Right lobe of liver (tissue), 6 donors: ENCODE data around the gene TASOR. TPM values are rescaled to one million over a fixed set of nuclear protein-coding genes. Genes with fewer than 3 reads are reported as not detected.

Experiments
- ATAC-seq, 4 donors: fragments of 200-7000 bp; cut with Tn5 transposase; one replicate each; pipeline ENCODE4 v1.9.1; 2020; ENCODE audit warnings: mild to moderate bottlenecking in 4 of 4, moderate library complexity in 4 of 4
- DNase-seq, 3 donors: peaks; one replicate each; pipeline ENCODE4 v3.0.0-alpha.2; 2020
- H3K27ac ChIP-seq, 3 donors: fragments of 200-600 bp; one replicate each; pipeline ENCODE4 v1.8.0; 2022
- H3K27me3 ChIP-seq, 2 donors: fragments of 200-600 bp; one replicate each; pipeline ENCODE4 v1.8.0; 2022
- H3K36me3 ChIP-seq, 4 donors: fragments of 200-600 bp; sonication (generic) in 1 of 4; one replicate each; pipeline versions ENCODE4 v1.5.1 to v1.8.0; 2017 to 2022; ENCODE audit warnings: control low read depth in 1 of 4
- H3K4me1 ChIP-seq, 4 donors: fragments of 200-600 bp; sonication (generic) in 1 of 4; one replicate each; pipeline versions ENCODE4 v1.5.1 to v1.8.0; 2017 to 2022; ENCODE audit warnings: control low read depth in 1 of 4
- H3K4me3 ChIP-seq, 3 donors: fragments of 200-600 bp; one replicate each; pipeline ENCODE4 v1.8.0; 2022
- H3K9me3 ChIP-seq, 4 donors: fragments of 200-600 bp; sonication (generic) in 1 of 4; one replicate each; pipeline versions ENCODE4 v1.5.1 to v1.8.0; 2017 to 2022; ENCODE audit warnings: control low read depth in 1 of 4
- CTCF ChIP-seq, 4 donors: fragments of 200-600 bp in 3 of 4; fragments of 450-650 bp in 1 of 4; IDR thresholded peaks; one replicate each; pipeline versions ENCODE4 v1.5.1 to v1.8.0; 2016 to 2022; ENCODE audit warnings: antibody characterized with exemption in 4 of 4, mild to moderate bottlenecking in 2 of 4
- POLR2A ChIP-seq: fragments of 450-650 bp; IDR thresholded peaks from one replicate; pipeline ENCODE4 v1.6.1; 2017; ENCODE audit warnings: antibody characterized with exemption, mild to moderate bottlenecking
- WGBS: methylation state at CpG from one replicate; pipeline ENCODE4 v1.1.6; 2018; ENCODE audit warnings: low coverage, low lambda C conversion rate; ENCODE audit not compliant: insufficient coverage; ENCODE audit errors: missing lambda C conversion rate; 5-methylcytosine and 5-hydroxymethylcytosine counted together
- intact Hi-C, 2 donors: fragments of 100-400 bp; cut with DNase I; formaldehyde crosslinking; loops; one replicate each; pipeline versions ENCODE4 v1.11.2 to v1.14.1; 2022
- long read RNA-seq: library from polyadenylated mRNA; unstranded; transcript quantifications from one replicate; pipeline ENCODE4 v2.0.0, GENCODE V29; 2019
- total RNA-seq, 6 experiments: library from RNA; depleted of rRNA in 2 of 6; stranded (reverse); fragments of >200 nt in 2 of 6; fragmentation: NEBNext Ultra II Directional in 3 of 6; extraction: Animal tissue kit (Norgen Biotek cat#: 25700) in 3 of 6; gene quantifications; one replicate each; pipeline versions ENCODE4 v1.1.0 to v1.2.4, GENCODE V29; 2016 to 2023
- donor health status: DM: no; HTN: yes; CAD: no.
- donor health status: DM: no; HTN: no; CAD: no.
- donor health status: DM: no; HTN: no; CAD: no.
- donor health status: DM: no; HTN: yes; CAD: no.
- donor health status: DM: no; HTN: yes; CAD: no.

The TASOR gene
- total RNA-seq: 10 to 100 TPM; 13.7 to 31.0 (median 21.5) TPM
- long read RNA-seq: 0 reads

GRCh38 chr3:56683122-56683817, at the start of gene TASOR:
TASOR (minus strand) TSS chr3:56683265; CDS start chr3:56683006, 259 bp downstream.
- 65% methylated on average over 15 of the region's 68 CpGs for WGBS
- Histone ChIP-seq H3K4me3 (peak within 1 kb of the TSS; percentile 83 to 85 (median 83)), H3K9me3 (no peaks in the 10 kb centered on the region), H3K4me1 (peaks cover 0 to 16% (median 0%) of the 10 kb centered on the region in 4 donors), H3K27me3 (no peaks in the 10 kb centered on the region), H3K27ac (peak within 1 kb of the TSS; percentile 92 to 93 (median 93)), H3K36me3 (no peaks in the 10 kb centered on the region)
- peak; percentile 94 to 96 (median 96) for ATAC-seq
- intact Hi-C loops: no loop called here
- TF ChIP-seq POLR2A (peak; percentile 53), CTCF (IDR thresholded peaks at IDR 0.05) (no peak)
- peak; percentile 86 to 88 (median 87) for DNase-seq

- ATAC-seq: no peak
- WGBS: 80% methylated on average over 8 of the region's 8 CpGs
- Histone ChIP-seq H3K4me1 (no peaks in the 10 kb centered on the region), H3K27ac (no peak overlapping the region), H3K36me3 (peaks cover 0 to 5% (median 0%) of the 10 kb centered on the region in 4 donors), H3K4me3 (no peak overlapping the region), H3K9me3 (no peaks in the 10 kb centered on the region), H3K27me3 (no peaks in the 10 kb centered on the region)
- intact Hi-C loops: no loop called here
- DNase-seq: no peak
- no peak for TF ChIP-seq CTCF (IDR thresholded peaks at IDR 0.05)
- TF ChIP-seq POLR2A: no peak
Observed at GRCh38 chr3:56732109-56732508, 49.0 kb upstream of the TASOR start.

GRCh38 chr3:56725175-56725574, 42.1 kb upstream of the TASOR start:
- peak in 2 of 4 donors; percentile 32 to 48 for ATAC-seq
- intact Hi-C loops: no loop called here
- DNase-seq: no peak

GRCh38 chr3:56724676-56725075, 41.6 kb upstream of the TASOR start:
- Histone ChIP-seq H3K9me3 (no peaks in the 10 kb centered on the region), H3K36me3 (no peaks in the 10 kb centered on the region), H3K27ac (no peak overlapping the region), H3K27me3 (no peaks in the 10 kb centered on the region), H3K4me1 (no peaks in the 10 kb centered on the region), H3K4me3 (no peak overlapping the region)
- intact Hi-C loops: no loop called here
- no peak for ATAC-seq
- no peak for DNase-seq
- 96% methylated on average over 3 of the region's 3 CpGs for WGBS
- TF ChIP-seq POLR2A (no peak), CTCF (IDR thresholded peaks at IDR 0.05) (no peak)

More at GRCh38 chr3:56725175-56725574, 42.1 kb upstream of the TASOR start:
- Histone ChIP-seq H3K36me3 (peaks cover 0 to 3% (median 0%) of the 10 kb centered on the region in 4 donors), H3K27ac (no peak overlapping the region), H3K4me1 (no peaks in the 10 kb centered on the region), H3K9me3 (no peaks in the 10 kb centered on the region), H3K4me3 (no peak overlapping the region), H3K27me3 (no peaks in the 10 kb centered on the region)
- TF ChIP-seq POLR2A: no peak
- TF ChIP-seq CTCF (IDR thresholded peaks at IDR 0.05): no peak
- 72% methylated on average over 3 of the region's 3 CpGs for WGBS
